Ascending aorta (tissue), 2 donors: ENCODE data around the gene AMBP. TPM values are rescaled to one million over a fixed set of nuclear protein-coding genes. Genes with fewer than 3 reads are reported as not detected.

Experiments used
- DNase-seq, 2 donors: peaks; one replicate each; pipeline ENCODE4 v3.0.0-alpha.2; 2019; ENCODE audit warnings: low spot score in 2 of 2
- H3K27ac ChIP-seq, 2 donors: fragments of 200-600 bp; sonication (generic); one replicate each; pipeline ENCODE4 v1.5.1; 2016 to 2017; ENCODE audit warnings: mild to moderate bottlenecking in 1 of 2
- H3K27me3 ChIP-seq: fragments of 200-600 bp; sonication (generic); one replicate; pipeline ENCODE4 v1.5.1; 2017
- H3K36me3 ChIP-seq, 2 donors: fragments of 200-600 bp; sonication (generic); one replicate each; pipeline ENCODE4 v1.5.1; 2016
- H3K4me1 ChIP-seq, 2 donors: fragments of 200-600 bp; sonication (generic); one replicate each; pipeline ENCODE4 v1.5.1; 2016 to 2017; ENCODE audit warnings: mild to moderate bottlenecking in 1 of 2
- H3K4me3 ChIP-seq, 2 donors: fragments of 200-600 bp; sonication (generic); one replicate each; pipeline ENCODE4 v1.5.1; 2016 to 2017; ENCODE audit warnings: mild to moderate bottlenecking in 1 of 2
- H3K9me3 ChIP-seq, 2 donors: fragments of 200-600 bp; sonication (generic); one replicate each; pipeline ENCODE4 v1.5.1; 2016
- intact Hi-C: fragments of 100-400 bp; cut with DNase I; formaldehyde crosslinking; loops from one replicate; pipeline ENCODE4 v1.15.1; 2023
- total RNA-seq: library from RNA; depleted of rRNA; stranded (reverse); fragments of >200 nt; gene quantifications from one replicate; pipeline ENCODE4 v1.1.0, GENCODE V29; 2016
- TF ChIP-seq, protein P1 (sequence below), 3 experiments: fragments of 200-600 bp in 2 of 3; fragments of 450-650 bp in 1 of 3; sonication (generic) in 2 of 3; IDR thresholded peaks; one replicate each; pipeline ENCODE4 v1.5.1; 2016 to 2019; ENCODE audit warnings: antibody characterized with exemption in 3 of 3, mild to moderate bottlenecking in 1 of 3, moderate library complexity in 1 of 3

AMBP gene
- total RNA-seq, 1 donor from 2014 or later, result 6.6 TPM

DNA sequence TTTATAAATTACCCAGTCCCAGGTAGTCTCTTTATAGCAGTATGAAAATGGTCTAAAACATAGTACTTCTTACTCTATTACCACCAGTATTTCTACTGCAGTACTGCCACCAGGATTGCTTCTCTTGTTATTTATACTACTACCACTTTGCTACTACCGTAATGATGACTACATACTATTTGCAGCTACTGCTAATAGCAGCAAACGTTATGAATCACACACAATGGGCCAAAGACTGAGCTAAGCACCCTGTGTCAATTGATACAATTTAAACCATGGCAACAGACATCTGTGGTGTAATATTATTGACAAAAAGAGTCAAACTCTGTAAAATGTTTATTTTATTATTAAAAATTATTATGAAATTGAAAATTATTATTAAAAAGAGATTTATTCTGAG, 36.3 kb upstream of the AMBP start:
- Histone ChIP-seq H3K4me3 (no peak overlapping the region), H3K27me3 (no peaks in the 10 kb centered on the region), H3K27ac (no peak overlapping the region), H3K4me1 (peaks cover 0 to 23% of the 10 kb centered on the region in 2 donors), H3K36me3 (no peaks in the 10 kb centered on the region), H3K9me3 (no peaks in the 10 kb centered on the region)
- intact Hi-C loops, result no loop called here
- no peak for DNase-seq
- TF ChIP-seq, protein P1, sequence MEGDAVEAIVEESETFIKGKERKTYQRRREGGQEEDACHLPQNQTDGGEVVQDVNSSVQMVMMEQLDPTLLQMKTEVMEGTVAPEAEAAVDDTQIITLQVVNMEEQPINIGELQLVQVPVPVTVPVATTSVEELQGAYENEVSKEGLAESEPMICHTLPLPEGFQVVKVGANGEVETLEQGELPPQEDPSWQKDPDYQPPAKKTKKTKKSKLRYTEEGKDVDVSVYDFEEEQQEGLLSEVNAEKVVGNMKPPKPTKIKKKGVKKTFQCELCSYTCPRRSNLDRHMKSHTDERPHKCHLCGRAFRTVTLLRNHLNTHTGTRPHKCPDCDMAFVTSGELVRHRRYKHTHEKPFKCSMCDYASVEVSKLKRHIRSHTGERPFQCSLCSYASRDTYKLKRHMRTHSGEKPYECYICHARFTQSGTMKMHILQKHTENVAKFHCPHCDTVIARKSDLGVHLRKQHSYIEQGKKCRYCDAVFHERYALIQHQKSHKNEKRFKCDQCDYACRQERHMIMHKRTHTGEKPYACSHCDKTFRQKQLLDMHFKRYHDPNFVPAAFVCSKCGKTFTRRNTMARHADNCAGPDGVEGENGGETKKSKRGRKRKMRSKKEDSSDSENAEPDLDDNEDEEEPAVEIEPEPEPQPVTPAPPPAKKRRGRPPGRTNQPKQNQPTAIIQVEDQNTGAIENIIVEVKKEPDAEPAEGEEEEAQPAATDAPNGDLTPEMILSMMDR (IDR thresholded peaks at IDR 0.05), result no peak

DNA sequence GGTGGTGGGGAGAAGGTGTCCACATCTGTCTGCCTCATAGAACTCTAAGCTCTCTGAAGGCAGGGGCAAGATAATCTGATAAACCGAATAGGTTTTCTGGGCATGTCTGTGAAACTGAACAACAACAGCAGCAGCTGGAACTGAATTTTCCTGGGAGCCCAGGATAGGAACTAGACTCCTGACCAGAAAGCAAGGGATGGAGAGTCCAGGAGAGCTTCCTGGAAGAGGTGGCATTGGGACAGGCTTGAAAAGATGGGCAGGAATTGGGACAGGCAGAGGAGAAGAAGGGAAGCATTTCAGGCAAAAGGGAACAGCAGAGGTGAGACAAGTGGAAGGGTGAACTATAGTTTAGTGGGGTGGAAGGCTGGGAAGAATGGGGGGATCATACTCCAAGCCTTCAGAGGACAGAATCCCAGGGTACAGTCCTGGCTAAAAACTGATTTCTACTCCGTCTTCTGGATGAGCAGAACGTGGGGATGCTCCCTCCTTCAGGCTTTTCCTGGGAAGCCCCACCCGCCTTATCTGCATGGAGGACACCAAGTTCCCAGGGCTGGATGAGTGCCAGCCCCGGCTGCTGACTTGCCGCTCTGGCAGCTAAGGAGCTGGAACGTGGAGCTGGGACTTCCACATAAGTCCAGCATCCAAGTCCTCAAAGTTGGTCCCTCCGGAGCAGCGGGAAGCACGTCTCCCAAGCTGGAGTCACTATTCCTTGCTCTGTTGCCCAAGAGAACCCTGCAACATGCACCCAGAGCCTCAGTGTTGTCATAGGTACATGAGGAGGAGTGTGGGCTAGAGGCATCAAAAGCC, 34.9 kb upstream of the AMBP start:
- peak in 1 of 2 donors; percentile 92 for DNase-seq
- H3K27me3 ChIP-seq, result no peaks in the 10 kb centered on the region
- H3K4me3 ChIP-seq, result no peak overlapping the region
- intact Hi-C loops, result no loop called here
- H3K9me3 ChIP-seq, result no peaks in the 10 kb centered on the region
- H3K36me3 ChIP-seq, result no peaks in the 10 kb centered on the region
- TF ChIP-seq, protein P1 (IDR thresholded peaks at IDR 0.05), result no peak
- peaks cover 0 to 23% of the 10 kb centered on the region in 2 donors for H3K4me1 ChIP-seq
- H3K27ac ChIP-seq, result peak overlapping the region in 1 of 2 donors; percentile 16

DNA sequence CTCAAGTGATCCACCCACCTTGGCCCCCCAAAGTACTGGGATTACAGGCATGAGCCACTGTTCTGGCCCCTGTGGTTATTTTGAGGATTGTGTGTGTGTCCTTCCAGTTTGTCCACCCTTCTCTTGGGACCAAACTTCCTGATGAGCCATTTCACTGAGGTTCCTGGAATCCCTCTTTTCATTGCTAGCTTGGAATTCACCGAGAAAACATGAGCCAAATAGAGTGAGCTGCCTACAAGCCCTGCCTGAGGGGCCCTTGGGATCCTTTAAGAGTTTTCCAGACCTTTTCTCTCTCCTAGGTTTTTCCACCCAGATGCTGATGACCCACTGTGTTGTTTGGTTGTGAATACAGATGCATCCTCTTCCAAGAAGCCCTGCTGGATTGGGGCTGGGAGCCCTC, 34.2 kb upstream of the AMBP start:
- H3K27ac ChIP-seq, result peak overlapping the region in 1 of 2 donors; percentile 16
- no peak for DNase-seq
- intact Hi-C loops, result no loop called here

DNA sequence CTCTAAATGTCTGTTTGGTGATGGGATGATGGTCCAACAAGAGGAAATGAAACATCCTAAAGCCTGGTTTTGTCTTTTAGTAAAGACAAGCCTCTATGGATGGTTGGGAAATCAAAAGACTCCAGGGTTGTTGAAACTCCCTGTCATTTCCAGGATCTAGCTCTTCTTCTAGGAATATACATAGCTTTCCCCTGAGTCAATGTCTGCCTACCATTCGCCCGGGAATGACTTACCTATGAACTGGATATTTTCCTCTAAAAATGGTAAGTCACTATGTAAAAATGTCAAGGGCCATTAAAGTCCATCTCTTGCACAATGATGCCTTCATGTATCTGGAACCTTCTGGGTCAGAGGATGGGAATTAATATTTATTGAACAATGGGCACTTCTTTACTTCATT, 32.1 kb upstream of the AMBP start:
- intact Hi-C loops, result no loop called here
- H3K27ac ChIP-seq, result no peak overlapping the region
- H3K27me3 ChIP-seq, result no peaks in the 10 kb centered on the region

More for the DNA sequence above, 34.2 kb upstream of the AMBP start:
- H3K36me3 ChIP-seq, result no peaks in the 10 kb centered on the region
- H3K4me1 ChIP-seq, result peaks cover 0 to 23% of the 10 kb centered on the region in 2 donors
- H3K4me3 ChIP-seq, result no peak overlapping the region
- TF ChIP-seq, protein P1 (IDR thresholded peaks at IDR 0.05), result no peak
- no peaks in the 10 kb centered on the region for H3K27me3 ChIP-seq
- no peaks in the 10 kb centered on the region for H3K9me3 ChIP-seq

DNA sequence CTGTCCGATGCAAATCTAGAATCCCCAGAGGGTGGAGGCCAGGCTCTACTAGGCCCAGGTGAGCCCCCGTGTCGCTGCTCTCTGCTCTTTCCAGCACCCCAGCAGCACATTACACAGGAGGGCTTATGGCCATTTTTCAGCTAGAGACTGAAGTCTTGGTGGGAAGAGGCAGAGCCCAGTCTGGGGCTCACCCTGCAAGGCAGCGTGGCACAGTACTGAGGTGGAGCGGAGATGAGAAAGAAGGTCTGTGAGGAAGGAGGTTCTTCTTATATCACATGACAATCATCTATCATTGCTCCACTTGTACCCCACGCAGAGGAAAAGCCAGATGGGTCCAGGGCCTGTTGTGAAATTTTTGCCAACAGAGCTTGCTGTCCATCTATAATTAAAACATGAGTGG, 31.0 kb upstream of the AMBP start:
- DNase-seq, result no peak
- H3K4me3 ChIP-seq, result no peak overlapping the region
- H3K27ac ChIP-seq, result no peak overlapping the region
- no peaks in the 10 kb centered on the region for H3K36me3 ChIP-seq
- intact Hi-C loops, result loop anchor here (2.0 kb wide), 1 partner anchor 46 kb away; the partner anchor contains the start of gene COL27A1
- no peaks in the 10 kb centered on the region for H3K27me3 ChIP-seq
- TF ChIP-seq, protein P1 (IDR thresholded peaks at IDR 0.05), result no peak
- peaks cover 0 to 17% of the 10 kb centered on the region in 2 donors for H3K4me1 ChIP-seq
- no peaks in the 10 kb centered on the region for H3K9me3 ChIP-seq

More for the DNA sequence above, 32.1 kb upstream of the AMBP start:
- no peak overlapping the region for H3K4me3 ChIP-seq
- H3K4me1 ChIP-seq, result peaks cover 0 to 17% of the 10 kb centered on the region in 2 donors
- H3K36me3 ChIP-seq, result no peaks in the 10 kb centered on the region
- no peaks in the 10 kb centered on the region for H3K9me3 ChIP-seq
- no peak for DNase-seq
- TF ChIP-seq, protein P1 (IDR thresholded peaks at IDR 0.05), result no peak
